HepG2 (cell line): ENCODE results near the gene ANLN.

Source experiments
- KDM1A ChIP-seq: IDR thresholded peaks from 2 replicates; pipeline ENCODE4 v1.6.1; 2016; ENCODE audit warnings: missing compliant biosample characterization
- PHF8 ChIP-seq: sonication (generic); formaldehyde crosslinking; IDR thresholded peaks from 2 replicates; pipeline ENCODE4 v1.5.0; 2020; ENCODE audit warnings: missing genetic modification reagents
- RAD21 ChIP-seq: fragments of 450-650 bp; formaldehyde crosslinking; IDR thresholded peaks from 2 replicates; pipeline ENCODE4 v1.5.0; 2020; ENCODE audit warnings: mild to moderate bottlenecking
- SP1 ChIP-seq, 2 experiments: fragments of 450-650 bp in 1 of 2; sonication (generic) in 1 of 2; formaldehyde crosslinking in 1 of 2; IDR thresholded peaks; 2 replicates each; pipeline versions ENCODE4 v1.4.0 to v1.6.1; 2016 to 2020; ENCODE audit warnings: missing genetic modification reagents in 1 of 2
- TARDBP ChIP-seq: sonication (generic); formaldehyde crosslinking; IDR thresholded peaks from 2 replicates; pipeline ENCODE4 v1.8.0; 2022; ENCODE audit warnings: mild to moderate bottlenecking, missing genetic modification reagents
- TCF7L2 ChIP-seq: IDR thresholded peaks from 2 replicates; pipeline ENCODE4 v1.6.1; 2011; ENCODE audit warnings: mild to moderate bottlenecking, low read depth, low read length, moderate library complexity

- TF ChIP-seq TCF7L2: no peak
- TF ChIP-seq PHF8 (CRISPR knock-in tag): no peak
- TF ChIP-seq RAD21 (CRISPR knock-in tag): no peak
- no peak for TF ChIP-seq SP1 (IDR thresholded peaks at IDR 0.05)
- TF ChIP-seq SP1 (CRISPR knock-in tag; IDR thresholded peaks at IDR 0.05): no peak
- TF ChIP-seq TARDBP (CRISPR knock-in tag): no peak
- no peak for TF ChIP-seq KDM1A (CRISPR knock-in tag)
These were observed 15.2 kb downstream of the ANLN start for GRCh38 chr7:36404639-36405408.
